NCI-H82 treated with DMSO at 0.1 percent for 48 hours (cell line): ENCODE measurements around the gene CRIM1.

Source experiments
- DNase-seq: peaks from one replicate; lab custom pipeline; 2025; ENCODE audit not compliant: unreplicated experiment; lab: John Stamatoyannopoulos, UW

Gene CRIM1

GRCh38 chr2:36570416-36570815 is 214.8 kb downstream of the CRIM1 start:
- DNase-seq, result no peak

- no peak for DNase-seq
Measured at GRCh38 chr2:36572054-36572718, 216.6 kb downstream of the CRIM1 start.

GRCh38 chr2:36572719-36573059 is 217.1 kb downstream of the CRIM1 start:
- no peak for DNase-seq

- DNase-seq, result no peak
Measured at GRCh38 chr2:36573165-36573564, 217.6 kb downstream of the CRIM1 start.

GRCh38 chr2:36574560-36574959 is 219.0 kb downstream of the CRIM1 start:
- no peak for DNase-seq

- no peak for DNase-seq
Measured at GRCh38 chr2:36577884-36578283, 222.3 kb downstream of the CRIM1 start.

- DNase-seq, result no peak
Measured at GRCh38 chr2:36578343-36579296, 223.0 kb downstream of the CRIM1 start.

- DNase-seq, result no peak
Measured at GRCh38 chr2:36579297-36579664, 223.7 kb downstream of the CRIM1 start.

GRCh38 chr2:36582538-36582937 is 227.0 kb downstream of the CRIM1 start:
- no peak for DNase-seq

GRCh38 chr2:36582951-36583350 is 227.4 kb downstream of the CRIM1 start:
- DNase-seq, result no peak

GRCh38 chr2:36584148-36584794 is 228.7 kb downstream of the CRIM1 start:
- DNase-seq, result no peak

GRCh38 chr2:36586672-36587071 is 231.1 kb downstream of the CRIM1 start:
- no peak for DNase-seq

GRCh38 chr2:36587101-36587500 is 231.5 kb downstream of the CRIM1 start:
- DNase-seq, result no peak

- no peak for DNase-seq
Measured at GRCh38 chr2:36587556-36587955, 232.0 kb downstream of the CRIM1 start.

GRCh38 chr2:36589230-36589630 is 233.7 kb downstream of the CRIM1 start:
- DNase-seq, result peak; percentile 92

- DNase-seq, result no peak
Measured at GRCh38 chr2:36594849-36595248, 239.3 kb downstream of the CRIM1 start.

- no peak for DNase-seq
Measured at GRCh38 chr2:36596397-36596796, 240.8 kb downstream of the CRIM1 start.

GRCh38 chr2:36597003-36597531 is 241.5 kb downstream of the CRIM1 start:
- DNase-seq, result no peak

- DNase-seq, result peak; percentile 33
Measured at GRCh38 chr2:36597532-36598377, 242.2 kb downstream of the CRIM1 start, which contains the start of gene FEZ2. Gene FEZ2, minus strand, starts transcription at chr2:36598168. Its CDS starts 26 bp downstream, at chr2:36598142.
